T47D (cell line): ENCODE measurements around the gene ADAMTS2.
A peak's percentile ranks its signal among the peaks of the same experiment; 100 is the strongest.

Experiments used
- DNase-seq, 2 experiments: peaks; one replicate each; pipeline versions ENCODE4 v3.0.0 to v3.0.0-alpha.2; 2011 to 2012; ENCODE audit warnings: low read depth in 1 of 2, low spot score in 1 of 2
- JUND ChIP-seq: IDR thresholded peaks from 2 replicates; pipeline ENCODE4 v1.6.1; 2012; ENCODE audit warnings: low read depth
- in situ Hi-C: cut with HindIII; loops from 2 replicates; pipeline ENCODE4 v1.10.0; 2016; ENCODE audit warnings: low sequenced_read_pairs, low pct_unique_long_range_greater_than_20kb

ADAMTS2 gene

GRCh38 chr5:179180921-179181645 lies 164.2 kb downstream of the ADAMTS2 start:
- in situ Hi-C loops: no loop called here
- DNase-seq: no peak
- TF ChIP-seq JUND: no peak

GRCh38 chr5:179180061-179180610 lies 165.1 kb downstream of the ADAMTS2 start:
- in situ Hi-C loops: no loop called here
- no peak for TF ChIP-seq JUND
- no peak for DNase-seq

GRCh38 chr5:179177711-179178575 lies 167.3 kb downstream of the ADAMTS2 start:
- DNase-seq: no peak
- TF ChIP-seq JUND: no peak
- in situ Hi-C loops: no loop called here

- TF ChIP-seq JUND: no peak
- in situ Hi-C loops: no loop called here
- DNase-seq: no peak
Observed at GRCh38 chr5:179176571-179177230, 168.6 kb downstream of the ADAMTS2 start.

GRCh38 chr5:179176166-179176565 lies 169.1 kb downstream of the ADAMTS2 start:
- DNase-seq: no peak
- in situ Hi-C loops: no loop called here
- no peak for TF ChIP-seq JUND

- in situ Hi-C loops: no loop called here
- DNase-seq: no peak
- no peak for TF ChIP-seq JUND
Observed at GRCh38 chr5:179171816-179172745, 173.2 kb downstream of the ADAMTS2 start.

- in situ Hi-C loops: no loop called here
- no peak for DNase-seq
- TF ChIP-seq JUND: no peak
Observed at GRCh38 chr5:179171251-179171815, 173.9 kb downstream of the ADAMTS2 start.

- no peak for DNase-seq
- TF ChIP-seq JUND: no peak
- in situ Hi-C loops: no loop called here
Observed at GRCh38 chr5:179170606-179171005, 174.7 kb downstream of the ADAMTS2 start.

GRCh38 chr5:179169836-179170235 lies 175.4 kb downstream of the ADAMTS2 start:
- in situ Hi-C loops: no loop called here
- TF ChIP-seq JUND: no peak
- DNase-seq: no peak

- in situ Hi-C loops: no loop called here
- TF ChIP-seq JUND: no peak
- DNase-seq: peak in 1 of 2 experiments; percentile 15
Observed at GRCh38 chr5:179168664-179169063, 176.6 kb downstream of the ADAMTS2 start.

- TF ChIP-seq JUND: no peak
- in situ Hi-C loops: no loop called here
- no peak for DNase-seq
Observed at GRCh38 chr5:179167871-179168451, 177.3 kb downstream of the ADAMTS2 start.
